HG03175 (cell line): Measurements from ENCODE around the gene TMEM233.

Experiments
- ATAC-seq: cut with Tn5 transposase; IDR thresholded peaks from one replicate; pipeline ENCODE4 v1.9.1; 2021; ENCODE audit warnings: mild to moderate bottlenecking, moderate library complexity; ENCODE audit not compliant: unreplicated experiment

Gene TMEM233

GRCh38 chr12:119679081-119679480, 85.5 kb downstream of the TMEM233 start:
- ATAC-seq = no peak

- ATAC-seq = no peak
Measured at GRCh38 chr12:119679490-119679889, 85.9 kb downstream of the TMEM233 start.

- no peak for ATAC-seq
Measured at GRCh38 chr12:119681111-119681510, 87.5 kb downstream of the TMEM233 start.

GRCh38 chr12:119681728-119682638, 88.4 kb downstream of the TMEM233 start:
- peak; percentile 32 for ATAC-seq

GRCh38 chr12:119682639-119683252, 89.2 kb downstream of the TMEM233 start:
- ATAC-seq = peak; percentile 44

- ATAC-seq = no peak
Measured at GRCh38 chr12:119683413-119683812, 89.8 kb downstream of the TMEM233 start.

- ATAC-seq = no peak
Measured at GRCh38 chr12:119683816-119684215, 90.2 kb downstream of the TMEM233 start.

GRCh38 chr12:119684711-119685369, 91.3 kb downstream of the TMEM233 start:
- no peak for ATAC-seq

- no peak for ATAC-seq
Measured at GRCh38 chr12:119685375-119685774, 91.8 kb downstream of the TMEM233 start.

- ATAC-seq = no peak
Measured at GRCh38 chr12:119686355-119686754, 92.8 kb downstream of the TMEM233 start.

- no peak for ATAC-seq
Measured at GRCh38 chr12:119686776-119687175, 93.2 kb downstream of the TMEM233 start.

GRCh38 chr12:119687406-119687805, 93.8 kb downstream of the TMEM233 start:
- no peak for ATAC-seq

GRCh38 chr12:119687879-119688278, 94.3 kb downstream of the TMEM233 start:
- no peak for ATAC-seq

GRCh38 chr12:119689935-119690500, 96.4 kb downstream of the TMEM233 start:
- ATAC-seq = no peak

- ATAC-seq = no peak
Measured at GRCh38 chr12:119691202-119691810, 97.7 kb downstream of the TMEM233 start.

GRCh38 chr12:119692410-119692809, 98.8 kb downstream of the TMEM233 start:
- no peak for ATAC-seq
